AG04450 (cell line): ENCODE results near the gene RASL11B. TPM values are rescaled to one million over a fixed set of nuclear protein-coding genes. Genes with fewer than 3 reads are reported as not detected.

ENCODE experiments used
- CTCF ChIA-PET: fragments of 300-600, 350-600 bp; formaldehyde crosslinking; extraction: SDS; loops from one replicate; lab custom pipeline; 2022; ENCODE audit warnings: antibody characterized with exemption, inconsistent platforms; lab: Charles Lee
- POLR2A ChIA-PET: fragments of 350-600 bp; formaldehyde crosslinking; extraction: SDS; loops from one replicate; lab custom pipeline; 2021; ENCODE audit warnings: antibody characterized with exemption, inconsistent platforms; lab: Yijun Ruan, JAX
- DNase-seq: peaks from one replicate; pipeline ENCODE4 v3.0.0-alpha.2; 2011; ENCODE audit warnings: low read depth, low spot score
- H3K27ac ChIP-seq: one replicate; pipeline ENCODE4 v1.5.1; 2012; ENCODE audit warnings: low read depth, low read length, control low read depth
- H3K27me3 ChIP-seq: one replicate; pipeline ENCODE4 v1.6.0; 2012; ENCODE audit warnings: low read length; ENCODE audit not compliant: control insufficient read depth, insufficient read depth
- H3K4me3 ChIP-seq: 2 replicates; pipeline ENCODE4 v1.5.1; 2011; ENCODE audit warnings: mild to moderate bottlenecking, low read depth, low read length, control low read depth
- H3K9me3 ChIP-seq: 2 replicates; pipeline ENCODE4 v1.5.1; 2012; ENCODE audit warnings: low read length; ENCODE audit not compliant: control insufficient read depth, insufficient read depth
- polyA plus RNA-seq: library from polyadenylated mRNA; depleted of rRNA; stranded (reverse); fragments of >200 nt; gene quantifications from 2 replicates; pipeline ENCODE4 v1.2.3, GENCODE V29; 2011
- TF ChIP-seq, protein P1 (sequence below): IDR thresholded peaks from 2 replicates; pipeline ENCODE4 v1.5.1; 2011; ENCODE audit warnings: low read depth, low read length, control low read depth, inconsistent platforms

The RASL11B gene
- polyA plus RNA-seq, 1 experiment, result 4.3 TPM

DNA sequence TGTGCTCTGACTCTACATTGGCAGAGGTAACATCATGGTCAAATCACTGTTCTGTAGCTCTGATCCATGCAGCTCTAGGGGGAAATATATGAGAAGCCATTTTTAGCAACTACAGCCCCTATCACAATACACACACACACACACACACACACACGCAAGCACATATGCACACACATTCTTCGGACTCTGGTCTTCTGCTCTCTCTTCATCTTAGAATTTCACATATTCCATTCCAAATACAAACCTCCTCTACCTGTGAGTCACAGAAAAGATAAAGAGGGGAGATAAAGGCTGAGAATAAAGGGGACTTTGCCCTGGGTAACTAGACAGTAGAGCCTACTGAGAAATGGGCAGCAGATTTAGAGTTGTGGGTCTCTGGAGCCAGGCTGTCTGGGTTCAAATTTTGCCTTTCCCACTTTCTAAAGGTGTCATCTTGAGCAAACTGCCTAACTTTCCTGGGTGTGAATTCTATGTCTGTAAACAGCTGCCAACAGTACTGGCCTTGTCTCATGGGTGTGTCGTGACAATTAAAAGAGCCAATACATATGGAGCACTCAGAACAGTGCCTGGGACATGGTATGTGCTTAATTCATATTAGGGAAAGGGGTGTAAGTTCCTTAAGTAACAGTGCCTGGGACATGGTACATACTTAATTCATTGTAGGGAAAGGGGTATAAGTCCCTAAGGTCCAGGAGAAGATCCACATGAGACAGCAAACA lies 11.6 kb upstream of the RASL11B start:
- Histone ChIP-seq H3K27me3 (no peaks in the 10 kb centered on the region), H3K4me3 (no peak overlapping the region), H3K27ac (no peak overlapping the region), H3K9me3 (no peaks in the 10 kb centered on the region)
- TF ChIP-seq, protein P1, sequence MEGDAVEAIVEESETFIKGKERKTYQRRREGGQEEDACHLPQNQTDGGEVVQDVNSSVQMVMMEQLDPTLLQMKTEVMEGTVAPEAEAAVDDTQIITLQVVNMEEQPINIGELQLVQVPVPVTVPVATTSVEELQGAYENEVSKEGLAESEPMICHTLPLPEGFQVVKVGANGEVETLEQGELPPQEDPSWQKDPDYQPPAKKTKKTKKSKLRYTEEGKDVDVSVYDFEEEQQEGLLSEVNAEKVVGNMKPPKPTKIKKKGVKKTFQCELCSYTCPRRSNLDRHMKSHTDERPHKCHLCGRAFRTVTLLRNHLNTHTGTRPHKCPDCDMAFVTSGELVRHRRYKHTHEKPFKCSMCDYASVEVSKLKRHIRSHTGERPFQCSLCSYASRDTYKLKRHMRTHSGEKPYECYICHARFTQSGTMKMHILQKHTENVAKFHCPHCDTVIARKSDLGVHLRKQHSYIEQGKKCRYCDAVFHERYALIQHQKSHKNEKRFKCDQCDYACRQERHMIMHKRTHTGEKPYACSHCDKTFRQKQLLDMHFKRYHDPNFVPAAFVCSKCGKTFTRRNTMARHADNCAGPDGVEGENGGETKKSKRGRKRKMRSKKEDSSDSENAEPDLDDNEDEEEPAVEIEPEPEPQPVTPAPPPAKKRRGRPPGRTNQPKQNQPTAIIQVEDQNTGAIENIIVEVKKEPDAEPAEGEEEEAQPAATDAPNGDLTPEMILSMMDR, result no peak
- ChIA-PET CTCF (no interaction called here), POLR2A (no interaction called here)
- DNase-seq, result no peak

DNA sequence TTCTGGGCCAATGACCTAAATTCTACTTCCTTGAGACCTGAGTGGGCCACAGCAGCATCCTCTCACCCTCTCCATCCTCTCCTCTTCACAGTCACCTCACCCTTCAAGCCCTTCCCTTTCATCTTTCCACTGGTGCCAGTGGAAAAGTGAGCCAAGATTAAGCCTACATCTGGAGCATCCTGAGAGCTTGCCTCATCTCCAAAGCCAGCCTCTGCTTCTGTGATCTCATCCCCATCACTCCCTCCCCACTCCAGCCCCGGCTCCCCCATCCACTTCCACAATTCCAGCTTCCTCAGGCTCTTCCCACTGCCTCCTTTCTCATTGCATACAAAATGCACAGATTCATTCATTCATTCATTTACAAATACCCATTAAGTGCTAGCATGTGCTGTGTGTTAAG lies 10.1 kb upstream of the RASL11B start:
- H3K27me3 ChIP-seq, result no peaks in the 10 kb centered on the region
- peaks cover under 1% of the 10 kb centered on the region; the same call in 1 of the 2 replicates for H3K9me3 ChIP-seq
- TF ChIP-seq, protein P1, result no peak
- ChIA-PET CTCF (interaction anchor here (1.5 to 1.7 kb wide), 2 partner anchors 131 to 307 kb away, joined by 6 read pairs; no protein-coding TSS in a partner anchor), POLR2A (no interaction called here)
- no peak overlapping the region for H3K4me3 ChIP-seq
- H3K27ac ChIP-seq, result no peak overlapping the region
- DNase-seq, result no peak

DNA sequence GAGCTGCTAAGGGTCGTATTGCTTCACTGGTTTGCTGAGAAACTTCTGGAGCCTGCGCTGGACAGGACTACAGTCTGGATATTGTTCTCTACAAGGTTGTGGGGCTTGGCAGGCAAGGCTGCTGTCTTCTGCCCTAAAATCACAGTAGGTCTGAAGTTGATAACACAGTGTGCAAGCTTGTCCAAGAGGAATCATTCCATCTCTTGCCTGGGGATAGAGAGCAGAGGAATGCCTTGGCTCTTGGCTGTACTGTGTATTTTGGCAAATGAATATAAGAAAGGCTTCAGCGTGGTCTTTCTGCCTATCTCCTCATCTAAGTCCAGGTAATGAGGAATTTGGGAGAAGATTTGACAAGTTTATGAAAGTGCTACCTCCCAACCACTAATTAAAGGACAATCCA lies 9.4 kb upstream of the RASL11B start:
- peaks cover 2% of the 10 kb centered on the region; the same call in 1 of the 2 replicates for H3K9me3 ChIP-seq
- ChIA-PET CTCF (interaction anchor here (0.8 to 1.7 kb wide), 3 partner anchors 29 to 307 kb away, joined by 3 to 6 read pairs (median 6); no protein-coding TSS in a partner anchor), POLR2A (interaction anchor here (0.6 to 1.1 kb wide), 2 partner anchors 11 to 106 kb away, joined by 3 to 5 read pairs; no protein-coding TSS in a partner anchor)
- TF ChIP-seq, protein P1, result no peak
- no peak overlapping the region for H3K4me3 ChIP-seq
- peaks cover 2% of the 10 kb centered on the region for H3K27me3 ChIP-seq
- no peak for DNase-seq
- no peak overlapping the region for H3K27ac ChIP-seq

DNA sequence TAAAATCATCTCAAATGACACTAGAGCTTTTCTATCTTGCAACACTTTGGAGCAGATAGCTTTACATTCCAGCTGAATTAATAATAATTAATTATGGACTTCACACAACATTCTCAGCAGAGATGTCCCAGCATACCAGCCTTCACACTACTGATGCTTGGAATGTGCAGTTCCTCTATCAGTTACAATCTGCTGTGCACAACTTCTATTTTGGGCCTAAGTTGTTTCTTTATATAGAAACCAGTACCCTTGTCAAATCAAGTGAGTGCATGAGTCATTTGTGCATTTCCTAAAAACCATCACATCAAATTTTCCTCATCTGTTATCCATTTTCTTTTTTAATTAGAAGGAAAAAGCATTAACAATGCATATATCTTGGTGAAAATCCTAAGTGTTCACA lies 8.8 kb upstream of the RASL11B start:
- POLR2A ChIA-PET, result interaction anchor here (1.1 kb wide), 1 partner anchor 105 kb away, joined by 3 read pairs; no protein-coding TSS in a partner anchor
- no peak for DNase-seq

More for the DNA sequence above, 8.8 kb upstream of the RASL11B start:
- Histone ChIP-seq H3K27ac (no peak overlapping the region), H3K4me3 (no peak overlapping the region), H3K9me3 (peaks cover 4% of the 10 kb centered on the region; the same call in 1 of the 2 replicates), H3K27me3 (peaks cover 5% of the 10 kb centered on the region)
- TF ChIP-seq, protein P1, result no peak
- CTCF ChIA-PET, result interaction anchor here (0.8 to 1.7 kb wide), 3 partner anchors 30 to 308 kb away, joined by 3 to 6 read pairs (median 6); no protein-coding TSS in a partner anchor
